CD4-positive, alpha-beta memory T cell (primary cell): ENCODE results near the gene TFDP2. TPM values are rescaled to one million over a fixed set of nuclear protein-coding genes. Genes with fewer than 3 reads are reported as not detected.

ENCODE experiments used
- CTCF ChIA-PET: fragments of 350-600 bp; sonication (Branson Sonifier 250); formaldehyde crosslinking; loops from one replicate; lab custom pipeline; 2021; ENCODE audit warnings: inconsistent platforms; ENCODE audit not compliant: partially characterized antibody; lab: Charles Lee
- POLR2A ChIA-PET: fragments of 350-600 bp; sonication (Branson Sonifier 250); formaldehyde crosslinking; loops from one replicate; lab custom pipeline; 2021; ENCODE audit not compliant: partially characterized antibody; lab: Charles Lee
- DNase-seq, 5 donors: peaks; one replicate each; pipeline versions ENCODE4 v3.0.0 to v3.0.0-alpha.2; 2020 to 2022; ENCODE audit warnings: mixed read lengths in 1 of 5
- H3K27ac ChIP-seq: one replicate; pipeline ENCODE4 v1.7.0; 2013; ENCODE audit warnings: low read depth, low read length
- H3K27me3 ChIP-seq: 2 replicates; pipeline ENCODE4 v1.7.0; 2013; ENCODE audit warnings: mild to moderate bottlenecking, low read length, moderate library complexity; ENCODE audit not compliant: insufficient read depth
- H3K36me3 ChIP-seq: 2 replicates; pipeline ENCODE4 v1.7.0; 2013; ENCODE audit warnings: mild to moderate bottlenecking, low read length, moderate library complexity; ENCODE audit not compliant: insufficient read depth
- H3K4me1 ChIP-seq: 2 replicates; pipeline ENCODE4 v1.7.0; 2013; ENCODE audit warnings: mild to moderate bottlenecking, low read length, moderate library complexity; ENCODE audit not compliant: insufficient read depth
- H3K4me3 ChIP-seq, 2 donors: one replicate each; pipeline ENCODE4 v1.7.0; 2013; ENCODE audit warnings: low read length in 2 of 2, mild to moderate bottlenecking in 1 of 2
- H3K9me3 ChIP-seq, 2 donors: one replicate each; pipeline ENCODE4 v1.7.0; 2013; ENCODE audit warnings: low read length in 2 of 2, control low read depth in 1 of 2; ENCODE audit not compliant: control insufficient read depth in 1 of 2
- H3K27ac Mint-ChIP-seq, 7 donors: one replicate each; pipeline ENCODE4 v1.8.0; 2020 to 2021; ENCODE audit warnings: mixed read lengths in 7 of 7, mild to moderate bottlenecking in 6 of 7, inconsistent platforms in 3 of 7, moderate library complexity in 3 of 7
- H3K27me3 Mint-ChIP-seq, 2 donors: one replicate each; pipeline ENCODE4 v1.8.0; 2020 to 2021; ENCODE audit warnings: mixed read lengths in 2 of 2
- H3K36me3 Mint-ChIP-seq, 2 donors: one replicate each; pipeline ENCODE4 v1.8.0; 2020 to 2021; ENCODE audit warnings: mixed read lengths in 2 of 2, inconsistent platforms in 1 of 2, mild to moderate bottlenecking in 1 of 2
- H3K4me1 Mint-ChIP-seq, 4 donors: one replicate each; pipeline ENCODE4 v1.8.0; 2020 to 2021; ENCODE audit warnings: mixed read lengths in 4 of 4, mild to moderate bottlenecking in 1 of 4
- H3K4me3 Mint-ChIP-seq, 8 donors: one replicate each; pipeline ENCODE4 v1.8.0; 2020 to 2021; ENCODE audit warnings: mixed read lengths in 8 of 8, mild to moderate bottlenecking in 7 of 8, moderate library complexity in 6 of 8, inconsistent platforms in 3 of 8
- H3K9me3 Mint-ChIP-seq, 8 donors: one replicate each; pipeline ENCODE4 v1.8.0; 2020 to 2021; ENCODE audit warnings: mixed read lengths in 8 of 8, mild to moderate bottlenecking in 5 of 8, inconsistent platforms in 3 of 8, moderate library complexity in 1 of 8
- intact Hi-C: fragments of 100-400 bp; cut with micrococcal nuclease; formaldehyde crosslinking; loops from one replicate; pipeline ENCODE4 v1.15.1; 2023
- polyA plus RNA-seq, 2 donors: library from polyadenylated mRNA; unstranded; fragments of 300-500 nt; fragmentation: Illumina TruSeq; gene quantifications; one replicate each; pipeline ENCODE4 v1.2.3, GENCODE V29; 2021
- total RNA-seq, 2 experiments: library from RNA; stranded (reverse); gene quantifications; one replicate each; pipeline ENCODE4 v1.2.3, GENCODE V29; 2021

The TFDP2 gene
- total and polyA plus RNA-seq, 4 experiments from 2014 or later: 13.6 to 31.5 (median 22.2) TPM

- ChIA-PET POLR2A (no interaction called here), CTCF (interaction anchor here (0.9 kb wide), 1 partner anchor 56 kb away, joined by 3 read pairs; no protein-coding TSS in a partner anchor)
- Histone ChIP-seq H3K27ac (no peak overlapping the region), H3K4me3 (no peak overlapping the region), H3K4me1 (peaks cover 6% of the 10 kb centered on the region), H3K9me3 (no peaks in the 10 kb centered on the region), H3K36me3 (no peaks in the 10 kb centered on the region), H3K27me3 (no peaks in the 10 kb centered on the region)
- H3K4me3 Mint-ChIP-seq: peak overlapping the region; percentile 62 to 81 (median 78)
- H3K9me3 Mint-ChIP-seq: no peaks in the 10 kb centered on the region
- H3K27me3 Mint-ChIP-seq: no peaks in the 10 kb centered on the region
- H3K36me3 Mint-ChIP-seq: peaks cover 2 to 9% of the 10 kb centered on the region in 2 donors
- intact Hi-C loops: no loop called here
- H3K4me1 Mint-ChIP-seq: peaks cover 13 to 23% (median 16%) of the 10 kb centered on the region in 4 donors
- H3K27ac Mint-ChIP-seq: peak overlapping the region in 1 of 7 donors; percentile 70
- DNase-seq: no peak
Measured at GRCh38 chr3:142027300-142027699, 122.0 kb downstream of the TFDP2 start.

DNA sequence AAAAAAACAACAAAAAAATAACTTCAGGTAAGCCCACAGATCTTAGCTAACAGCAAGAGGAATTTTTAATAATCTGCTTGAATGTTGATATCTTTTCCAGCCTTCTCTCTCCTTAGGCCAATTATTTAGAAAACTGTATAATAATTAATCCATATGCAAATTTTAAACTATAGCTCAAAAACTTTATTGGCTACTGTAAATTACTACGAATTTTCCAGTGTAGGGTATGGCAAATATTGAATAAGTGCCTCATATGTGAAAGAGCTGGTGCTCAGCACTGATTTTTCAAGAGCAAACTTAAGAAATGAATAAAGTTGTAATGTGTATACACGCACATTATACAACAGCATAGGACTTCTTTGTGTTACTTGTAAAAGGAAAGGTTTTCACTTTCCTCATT is 123.0 kb downstream of the TFDP2 start:
- CTCF ChIA-PET: no interaction called here
- no peak overlapping the region for H3K4me3 Mint-ChIP-seq
- no peaks in the 10 kb centered on the region for H3K9me3 Mint-ChIP-seq
- Histone ChIP-seq H3K27me3 (no peaks in the 10 kb centered on the region), H3K4me1 (peaks cover 6% of the 10 kb centered on the region), H3K27ac (no peak overlapping the region), H3K9me3 (no peaks in the 10 kb centered on the region), H3K36me3 (no peaks in the 10 kb centered on the region), H3K4me3 (no peak overlapping the region)
- peak overlapping the region in 1 of 7 donors; percentile 78 for H3K27ac Mint-ChIP-seq
- DNase-seq: no peak
- no peaks in the 10 kb centered on the region for H3K27me3 Mint-ChIP-seq
- H3K36me3 Mint-ChIP-seq: peaks cover 2 to 18% of the 10 kb centered on the region in 2 donors
- POLR2A ChIA-PET: no interaction called here
- intact Hi-C loops: no loop called here
- peaks cover 12 to 19% (median 16%) of the 10 kb centered on the region in 4 donors for H3K4me1 Mint-ChIP-seq

GRCh38 chr3:142022381-142022780 is 127.0 kb downstream of the TFDP2 start:
- Histone ChIP-seq H3K27me3 (no peaks in the 10 kb centered on the region), H3K4me1 (peaks cover 13% of the 10 kb centered on the region), H3K36me3 (no peaks in the 10 kb centered on the region), H3K27ac (no peak overlapping the region), H3K9me3 (no peaks in the 10 kb centered on the region), H3K4me3 (no peak overlapping the region)
- DNase-seq: no peak
- no peaks in the 10 kb centered on the region for H3K27me3 Mint-ChIP-seq
- CTCF ChIA-PET: interaction anchor here (1.0 kb wide), 1 partner anchor 284 kb away, joined by 3 read pairs; the partner anchor contains the start of gene RNF7
- peaks cover 0 to 23% of the 10 kb centered on the region in 2 donors for H3K36me3 Mint-ChIP-seq
- intact Hi-C loops: no loop called here
- peak overlapping the region in 1 of 7 donors; percentile 37 for H3K27ac Mint-ChIP-seq
- POLR2A ChIA-PET: no interaction called here
- H3K4me1 Mint-ChIP-seq: peaks cover 7 to 16% (median 9%) of the 10 kb centered on the region in 4 donors
- H3K4me3 Mint-ChIP-seq: no peak overlapping the region
- H3K9me3 Mint-ChIP-seq: no peaks in the 10 kb centered on the region

- no peak for DNase-seq
- peaks cover 6 to 12% (median 8%) of the 10 kb centered on the region in 4 donors for H3K4me1 Mint-ChIP-seq
- POLR2A ChIA-PET: no interaction called here
- CTCF ChIA-PET: no interaction called here
- Histone ChIP-seq H3K27ac (no peak overlapping the region), H3K4me3 (no peak overlapping the region), H3K27me3 (no peaks in the 10 kb centered on the region), H3K4me1 (peaks cover 7% of the 10 kb centered on the region), H3K9me3 (no peaks in the 10 kb centered on the region), H3K36me3 (no peaks in the 10 kb centered on the region)
- H3K9me3 Mint-ChIP-seq: no peaks in the 10 kb centered on the region
- intact Hi-C loops: no loop called here
- H3K27ac Mint-ChIP-seq: no peak overlapping the region
- H3K4me3 Mint-ChIP-seq: no peak overlapping the region
- no peaks in the 10 kb centered on the region for H3K27me3 Mint-ChIP-seq
- peaks cover 0 to 25% of the 10 kb centered on the region in 2 donors for H3K36me3 Mint-ChIP-seq
Measured at GRCh38 chr3:142021127-142021526, 128.2 kb downstream of the TFDP2 start.

GRCh38 chr3:142019794-142020320 is 129.5 kb downstream of the TFDP2 start:
- no peaks in the 10 kb centered on the region for H3K9me3 Mint-ChIP-seq
- Histone ChIP-seq H3K4me1 (peaks cover 7% of the 10 kb centered on the region), H3K27me3 (no peaks in the 10 kb centered on the region), H3K9me3 (no peaks in the 10 kb centered on the region), H3K4me3 (no peak overlapping the region), H3K36me3 (no peaks in the 10 kb centered on the region), H3K27ac (no peak overlapping the region)
- peaks cover 0 to 25% of the 10 kb centered on the region in 2 donors for H3K36me3 Mint-ChIP-seq
- H3K27me3 Mint-ChIP-seq: no peaks in the 10 kb centered on the region
- CTCF ChIA-PET: no interaction called here
- intact Hi-C loops: no loop called here
- no peak overlapping the region for H3K4me3 Mint-ChIP-seq
- no peak overlapping the region for H3K27ac Mint-ChIP-seq
- no peak for DNase-seq
- POLR2A ChIA-PET: interaction anchor here (0.6 kb wide), 1 partner anchor 522 kb away, joined by 3 read pairs; no protein-coding TSS in a partner anchor
- H3K4me1 Mint-ChIP-seq: peaks cover 6 to 12% (median 8%) of the 10 kb centered on the region in 4 donors

DNA sequence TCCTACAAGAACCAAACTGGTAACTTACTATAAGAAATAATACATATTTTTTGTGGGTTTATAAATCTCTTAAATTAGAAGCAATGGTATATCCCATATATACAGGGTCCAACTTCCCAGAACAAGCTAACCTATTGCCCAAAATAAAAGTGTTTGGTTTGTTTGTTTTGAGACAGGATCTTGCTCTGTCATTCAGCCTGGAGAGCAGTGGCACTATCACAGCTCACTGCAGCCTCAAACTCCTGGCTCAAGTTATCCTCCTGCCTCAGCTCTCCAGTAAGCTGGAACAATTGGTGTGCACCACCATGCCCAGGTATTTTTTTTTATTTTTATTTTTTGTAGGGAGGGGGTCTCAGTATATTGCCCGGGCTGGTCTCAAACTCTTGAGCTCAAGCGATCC is 135.4 kb downstream of the TFDP2 start:
- Histone ChIP-seq H3K9me3 (no peaks in the 10 kb centered on the region), H3K4me1 (no peaks in the 10 kb centered on the region), H3K27me3 (no peaks in the 10 kb centered on the region), H3K36me3 (no peaks in the 10 kb centered on the region), H3K4me3 (no peak overlapping the region), H3K27ac (no peak overlapping the region)
- Mint-ChIP-seq H3K4me3 (no peak overlapping the region), H3K9me3 (no peaks in the 10 kb centered on the region), H3K27me3 (no peaks in the 10 kb centered on the region), H3K36me3 (peaks cover 0 to 4% of the 10 kb centered on the region in 2 donors), H3K4me1 (peaks cover 0 to 3% (median 0%) of the 10 kb centered on the region in 4 donors), H3K27ac (no peak overlapping the region)
- no peak for DNase-seq
- intact Hi-C loops: no loop called here
- ChIA-PET CTCF (no interaction called here), POLR2A (no interaction called here)

DNA sequence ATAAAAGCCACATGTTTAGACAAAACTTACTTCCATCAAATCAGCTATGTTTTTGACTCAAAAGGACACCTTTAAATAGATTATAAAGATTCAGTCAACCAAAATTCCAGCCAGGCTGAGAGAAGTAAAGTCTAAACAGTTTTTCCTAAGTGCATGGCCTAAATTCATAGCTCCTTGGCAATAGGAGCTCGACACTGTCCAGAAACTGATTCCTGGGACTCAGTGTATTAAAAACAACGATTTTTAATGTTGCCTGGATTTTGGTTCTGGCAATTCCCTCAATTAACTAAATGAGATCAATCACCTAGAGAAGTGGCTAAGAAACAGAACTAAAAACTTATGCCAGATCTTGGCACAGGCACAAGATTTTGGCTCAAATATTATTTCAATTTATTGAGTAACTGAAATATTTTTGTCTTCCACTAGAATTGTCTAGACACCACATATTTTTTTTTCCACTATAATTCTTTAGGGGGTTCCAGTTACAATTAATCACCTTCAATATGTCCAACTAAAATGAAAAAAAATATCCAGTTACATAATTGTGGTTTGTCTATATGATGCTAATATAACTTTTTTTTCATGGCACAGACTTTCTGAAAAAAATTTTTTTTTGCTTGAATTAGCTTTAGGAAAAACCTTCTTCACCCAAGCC is 135.9 kb downstream of the TFDP2 start:
- no peak overlapping the region for H3K27ac ChIP-seq
- ChIA-PET POLR2A (no interaction called here), CTCF (no interaction called here)
- H3K4me1 ChIP-seq: no peaks in the 10 kb centered on the region
- no peaks in the 10 kb centered on the region for H3K36me3 ChIP-seq
- Mint-ChIP-seq H3K9me3 (no peaks in the 10 kb centered on the region), H3K4me1 (peaks cover 0 to 3% (median under 1%) of the 10 kb centered on the region in 4 donors), H3K27ac (no peak overlapping the region), H3K27me3 (no peaks in the 10 kb centered on the region), H3K4me3 (no peak overlapping the region), H3K36me3 (peaks cover 0 to 4% of the 10 kb centered on the region in 2 donors)
- DNase-seq: no peak
- H3K4me3 ChIP-seq: no peak overlapping the region
- intact Hi-C loops: no loop called here
- H3K27me3 ChIP-seq: no peaks in the 10 kb centered on the region
- H3K9me3 ChIP-seq: no peaks in the 10 kb centered on the region
